ENCODE results near the gene EIF4G2.

DNA sequence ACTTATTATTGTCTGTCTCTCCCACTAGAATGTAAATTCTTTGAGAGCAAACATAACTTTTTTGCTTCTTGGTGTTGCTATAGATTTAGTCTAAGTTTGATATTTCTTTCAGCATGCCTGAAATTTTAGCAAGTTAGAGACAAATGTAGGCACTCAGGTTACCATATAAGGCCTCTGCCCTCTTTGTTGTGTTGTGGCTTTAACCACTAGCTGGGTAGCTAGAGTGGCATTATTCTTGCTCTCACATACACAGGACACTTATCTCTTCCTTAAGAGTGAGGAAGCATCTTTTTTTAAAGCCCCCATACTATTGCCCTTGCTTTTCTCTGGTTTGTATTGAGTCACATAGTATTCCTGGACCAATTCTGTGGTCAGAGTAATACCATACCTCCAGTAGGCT lies 37.9 kb upstream of the EIF4G2 start:
- TF ChIP-seq, protein P1, sequence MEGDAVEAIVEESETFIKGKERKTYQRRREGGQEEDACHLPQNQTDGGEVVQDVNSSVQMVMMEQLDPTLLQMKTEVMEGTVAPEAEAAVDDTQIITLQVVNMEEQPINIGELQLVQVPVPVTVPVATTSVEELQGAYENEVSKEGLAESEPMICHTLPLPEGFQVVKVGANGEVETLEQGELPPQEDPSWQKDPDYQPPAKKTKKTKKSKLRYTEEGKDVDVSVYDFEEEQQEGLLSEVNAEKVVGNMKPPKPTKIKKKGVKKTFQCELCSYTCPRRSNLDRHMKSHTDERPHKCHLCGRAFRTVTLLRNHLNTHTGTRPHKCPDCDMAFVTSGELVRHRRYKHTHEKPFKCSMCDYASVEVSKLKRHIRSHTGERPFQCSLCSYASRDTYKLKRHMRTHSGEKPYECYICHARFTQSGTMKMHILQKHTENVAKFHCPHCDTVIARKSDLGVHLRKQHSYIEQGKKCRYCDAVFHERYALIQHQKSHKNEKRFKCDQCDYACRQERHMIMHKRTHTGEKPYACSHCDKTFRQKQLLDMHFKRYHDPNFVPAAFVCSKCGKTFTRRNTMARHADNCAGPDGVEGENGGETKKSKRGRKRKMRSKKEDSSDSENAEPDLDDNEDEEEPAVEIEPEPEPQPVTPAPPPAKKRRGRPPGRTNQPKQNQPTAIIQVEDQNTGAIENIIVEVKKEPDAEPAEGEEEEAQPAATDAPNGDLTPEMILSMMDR (IDR thresholded peaks at IDR 0.05) = no peak
- no peak for TF ChIP-seq POLR2A (IDR thresholded peaks at IDR 0.05)
